GM12891 (cell line): ENCODE measurements around the gene ZC3H14.

Experiments used
- DNase-seq: peaks from one replicate; pipeline ENCODE4 v3.0.0; 2011; ENCODE audit warnings: low spot score; ENCODE audit not compliant: insufficient read length
- FAIRE-seq: peaks from 2 replicates; lab custom pipeline; 2011; peaks lifted over from hg19 to GRCh38; lab: Jason Lieb, UNC
- PAX5 ChIP-seq: IDR thresholded peaks from 2 replicates; pipeline ENCODE4 v1.6.1; 2011; ENCODE audit warnings: low read length, moderate library complexity, mild to moderate bottlenecking; ENCODE audit not compliant: insufficient read depth, severe bottlenecking
- POLR2A ChIP-seq: IDR thresholded peaks from 2 replicates; pipeline ENCODE4 v1.6.1; 2011; ENCODE audit warnings: low read depth, low read length, control low read depth
- POLR2AphosphoS5 ChIP-seq: IDR thresholded peaks from 2 replicates; pipeline ENCODE4 v1.6.1; 2011; ENCODE audit warnings: low read depth, low read length, control low read depth
- POU2F2 ChIP-seq: IDR thresholded peaks from 2 replicates; pipeline ENCODE4 v1.6.1; 2011; ENCODE audit warnings: low read depth, mild to moderate bottlenecking, control low read depth, low read length, moderate library complexity
- SPI1 ChIP-seq: IDR thresholded peaks from 2 replicates; pipeline ENCODE4 v1.6.1; 2011; ENCODE audit warnings: low read depth, low read length, control low read depth
- TAF1 ChIP-seq: IDR thresholded peaks from 2 replicates; pipeline ENCODE4 v1.6.1; 2011; ENCODE audit warnings: low read depth, low read length, control low read depth

Gene ZC3H14

DNA sequence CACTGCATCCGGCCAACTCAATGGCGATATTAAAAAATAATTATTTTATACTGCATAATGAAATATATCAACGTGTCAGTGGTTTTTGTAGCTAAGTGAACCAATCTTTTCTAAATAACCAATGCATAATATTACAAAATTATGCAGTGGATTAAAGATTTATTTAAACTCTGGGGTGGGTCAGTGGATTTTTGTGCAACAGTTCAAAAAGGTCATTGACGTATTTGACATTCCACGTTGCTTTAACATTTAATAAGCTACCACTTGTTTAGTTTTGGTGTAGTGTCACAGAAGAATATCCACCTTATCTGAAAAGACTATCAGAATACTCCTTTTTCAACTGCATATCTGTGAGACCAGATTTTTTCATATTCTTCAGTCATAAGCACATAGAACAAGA lies 2.6 kb downstream of the ZC3H14 start:
- TF ChIP-seq TAF1 (no peak), POLR2AphosphoS5 (no peak), PAX5 (no peak)
- no peak for FAIRE-seq
- no peak for DNase-seq

- TF ChIP-seq POLR2AphosphoS5 (no peak), SPI1 (no peak), POLR2A (no peak), PAX5 (no peak), TAF1 (no peak), POU2F2 (no peak)
- DNase-seq (no peak), FAIRE-seq (no peak)
These were observed 5.4 kb downstream of the ZC3H14 start for GRCh38 chr14:88568196-88568595.

- FAIRE-seq, result no peak
- TF ChIP-seq PAX5 (no peak), SPI1 (no peak), POLR2A (no peak), POU2F2 (no peak), TAF1 (no peak), POLR2AphosphoS5 (no peak)
These were observed 9.3 kb downstream of the ZC3H14 start for GRCh38 chr14:88572117-88572516.

GRCh38 chr14:88576222-88576621 lies 13.4 kb downstream of the ZC3H14 start:
- FAIRE-seq, result no peak
- TF ChIP-seq SPI1 (no peak), TAF1 (no peak), POLR2A (no peak), PAX5 (no peak), POU2F2 (no peak), POLR2AphosphoS5 (no peak)
- no peak for DNase-seq

More at GRCh38 chr14:88572117-88572516, 9.3 kb downstream of the ZC3H14 start:
- no peak for DNase-seq

- no peak for FAIRE-seq
- DNase-seq, result no peak
- TF ChIP-seq PAX5 (no peak), POLR2AphosphoS5 (no peak), POLR2A (no peak), POU2F2 (no peak), SPI1 (no peak), TAF1 (no peak)
These were observed 21.6 kb downstream of the ZC3H14 start for GRCh38 chr14:88584451-88584850.

DNA sequence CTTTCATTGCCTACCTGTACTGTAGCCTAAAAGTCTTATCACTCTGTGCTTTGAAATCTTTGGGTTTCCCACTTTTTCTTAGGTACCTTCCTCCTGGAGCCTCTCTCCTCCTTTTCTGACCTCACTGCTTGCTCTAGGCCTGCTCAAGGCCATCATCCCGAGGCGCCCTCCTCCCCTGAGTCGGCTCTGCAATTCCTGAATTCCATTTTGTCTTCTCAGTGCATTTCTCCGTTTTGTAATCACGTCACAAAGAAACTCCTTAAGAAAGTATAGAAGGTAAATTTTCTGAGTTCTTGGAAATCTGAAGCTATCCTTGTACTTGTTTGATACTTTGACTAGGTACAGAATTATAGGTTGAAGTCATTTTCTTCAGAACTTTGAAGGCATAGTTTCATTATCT lies 25.2 kb downstream of the ZC3H14 start:
- no peak for DNase-seq
- TF ChIP-seq POU2F2 (no peak), POLR2AphosphoS5 (no peak), TAF1 (no peak), PAX5 (no peak), SPI1 (no peak)
- no peak for FAIRE-seq

GRCh38 chr14:88590173-88590572 lies 27.3 kb downstream of the ZC3H14 start:
- no peak for TF ChIP-seq POLR2A
- TF ChIP-seq TAF1, result no peak
- TF ChIP-seq POLR2AphosphoS5, result no peak
- TF ChIP-seq SPI1, result no peak
- TF ChIP-seq PAX5, result no peak
- no peak for TF ChIP-seq POU2F2
- FAIRE-seq (no peak), DNase-seq (no peak)

DNA sequence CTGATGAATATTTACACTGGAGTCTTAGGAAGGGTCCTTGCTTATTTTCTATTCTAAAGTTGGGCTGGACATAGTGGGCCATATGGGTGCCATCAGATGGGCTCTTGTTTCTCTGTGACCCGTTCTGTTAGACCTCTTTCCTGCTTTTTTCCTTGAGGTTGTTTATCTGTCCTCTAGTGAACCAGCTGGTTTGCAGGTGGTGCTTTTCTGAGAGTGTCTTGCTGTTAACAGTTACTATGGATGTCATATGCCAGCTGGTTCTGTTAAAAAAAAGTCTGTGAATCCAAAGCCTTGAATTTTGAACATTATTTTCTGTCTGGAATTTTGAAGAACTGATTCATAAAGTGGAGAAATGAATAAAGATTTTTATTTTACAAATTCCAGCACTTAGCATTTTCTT lies 29.2 kb downstream of the ZC3H14 start:
- TF ChIP-seq SPI1 (no peak), POU2F2 (no peak), TAF1 (no peak), PAX5 (no peak), POLR2A (no peak), POLR2AphosphoS5 (no peak)
- no peak for FAIRE-seq
- no peak for DNase-seq

GRCh38 chr14:88597038-88597437 lies 34.2 kb downstream of the ZC3H14 start:
- no peak for FAIRE-seq
- no peak for DNase-seq
- no peak for TF ChIP-seq POLR2AphosphoS5
- TF ChIP-seq SPI1, result no peak
- no peak for TF ChIP-seq TAF1
- TF ChIP-seq POU2F2, result no peak
- no peak for TF ChIP-seq POLR2A
- TF ChIP-seq PAX5, result no peak

- TF ChIP-seq POLR2A (no peak), TAF1 (no peak), PAX5 (no peak), POLR2AphosphoS5 (no peak), SPI1 (no peak), POU2F2 (no peak)
- DNase-seq, result no peak
- FAIRE-seq, result no peak
These were observed 34.8 kb downstream of the ZC3H14 start for GRCh38 chr14:88597601-88598000.
